CD4-positive, alpha-beta T cell treated with Interleukin-21 for 1 hour (primary cell): Measurements from ENCODE around the gene ABCA5.
"Not testable (repeated sequence)": the region's sequence is repeated elsewhere in the genome, so short reads cannot be mapped to it uniquely, and the experiment has no call there.

Experiments used
- DNase-seq: peaks from one replicate; pipeline ENCODE4 v3.0.0-alpha.2; 2020

ABCA5 gene

GRCh38 chr17:69326377-69327059 lies 415 bp downstream of the ABCA5 start:
- peak; percentile 20 for DNase-seq

GRCh38 chr17:69325518-69326376 lies 1.2 kb downstream of the ABCA5 start:
- DNase-seq: no peak

GRCh38 chr17:69323806-69324205 lies 3.1 kb downstream of the ABCA5 start:
- no peak for DNase-seq

GRCh38 chr17:69320908-69321238 lies 6.1 kb downstream of the ABCA5 start:
- no peak for DNase-seq

- DNase-seq: no peak
Measured at GRCh38 chr17:69320210-69320907, 6.6 kb downstream of the ABCA5 start.

- no peak for DNase-seq
Measured at GRCh38 chr17:69317625-69318024, 9.3 kb downstream of the ABCA5 start.

- DNase-seq: no peak
Measured at GRCh38 chr17:69314246-69315065, 12.5 kb downstream of the ABCA5 start.

GRCh38 chr17:69305177-69305576 lies 21.8 kb downstream of the ABCA5 start:
- DNase-seq: no peak

GRCh38 chr17:69302682-69303081 lies 24.3 kb downstream of the ABCA5 start:
- DNase-seq: no peak

GRCh38 chr17:69300222-69300621 lies 26.7 kb downstream of the ABCA5 start:
- no peak for DNase-seq

GRCh38 chr17:69298120-69298722 lies 28.7 kb downstream of the ABCA5 start:
- DNase-seq: not testable (repeated sequence)

GRCh38 chr17:69287168-69287567 lies 39.8 kb downstream of the ABCA5 start:
- no peak for DNase-seq

- no peak for DNase-seq
Measured at GRCh38 chr17:69286257-69286656, 40.7 kb downstream of the ABCA5 start.

- DNase-seq: no peak
Measured at GRCh38 chr17:69284646-69285045, 42.3 kb downstream of the ABCA5 start.

GRCh38 chr17:69282002-69282401 lies 44.9 kb downstream of the ABCA5 start:
- no peak for DNase-seq

- DNase-seq: not testable (repeated sequence)
Measured at GRCh38 chr17:69276279-69276678, 50.7 kb downstream of the ABCA5 start.

GRCh38 chr17:69275751-69276150 lies 51.2 kb downstream of the ABCA5 start:
- DNase-seq: no peak

GRCh38 chr17:69271023-69271422 lies 55.9 kb downstream of the ABCA5 start:
- no peak for DNase-seq

GRCh38 chr17:69269131-69269998 lies 57.6 kb downstream of the ABCA5 start:
- no peak for DNase-seq

- DNase-seq: no peak
Measured at GRCh38 chr17:69268543-69269014, 58.4 kb downstream of the ABCA5 start.

GRCh38 chr17:69267219-69267618 lies 59.7 kb downstream of the ABCA5 start:
- no peak for DNase-seq
